ENCODE results near the gene MRPL45. TPM values are rescaled to one million over a fixed set of nuclear protein-coding genes. Genes with fewer than 3 reads are reported as not detected.

Gene MRPL45
- total RNA-seq, 3 donors from 2014 or later = 27.9 to 42.9 (median 36.8) TPM

DNA sequence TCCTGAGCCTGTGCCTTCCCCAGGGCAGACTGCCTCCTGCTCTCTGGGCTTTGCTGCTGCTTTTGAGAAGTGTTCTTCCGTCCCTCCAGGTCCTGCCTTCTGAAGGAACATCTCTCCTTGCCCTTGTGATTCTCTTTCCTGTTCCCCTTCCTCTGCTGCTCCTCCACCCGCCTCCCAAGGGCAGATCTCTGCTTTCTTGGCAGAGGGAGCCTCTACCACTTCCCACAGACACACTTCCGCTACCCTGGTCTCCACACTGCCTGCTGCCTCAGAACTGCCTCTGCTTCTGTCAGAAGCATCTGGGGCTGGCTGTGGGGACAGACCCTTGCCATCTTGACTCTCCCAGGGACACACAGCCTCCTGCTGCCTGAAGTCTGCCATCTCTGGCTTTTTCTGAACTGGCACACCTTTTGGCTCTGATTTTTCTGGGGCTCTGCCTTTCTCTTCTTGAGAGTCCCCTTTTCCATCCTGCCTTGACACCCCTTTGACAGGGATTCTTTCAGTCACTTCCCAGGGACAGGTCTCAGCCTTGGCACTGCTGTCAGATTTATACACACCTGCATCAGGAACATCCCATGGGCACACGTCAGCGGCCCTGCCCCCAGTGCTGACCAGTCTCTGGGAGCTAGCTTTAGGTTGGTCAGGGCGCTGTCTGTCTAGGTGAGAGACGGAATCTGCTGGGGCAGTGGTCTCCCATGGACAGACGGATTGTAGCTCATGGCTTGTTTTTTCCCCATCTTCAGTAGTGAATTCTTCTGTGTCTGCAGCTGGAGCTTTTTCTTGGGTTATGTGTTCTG is 30.2 kb downstream of the MRPL45 start:
- no peaks in the 10 kb centered on the region for H3K27me3 ChIP-seq
- no peaks in the 10 kb centered on the region for H3K36me3 ChIP-seq
- peak overlapping the region in 1 of 2 donors; percentile 70 for H3K27ac ChIP-seq
- no peak overlapping the region for H3K4me3 ChIP-seq
- H3K9me3 ChIP-seq = no peaks in the 10 kb centered on the region
- TF ChIP-seq, protein P1, sequence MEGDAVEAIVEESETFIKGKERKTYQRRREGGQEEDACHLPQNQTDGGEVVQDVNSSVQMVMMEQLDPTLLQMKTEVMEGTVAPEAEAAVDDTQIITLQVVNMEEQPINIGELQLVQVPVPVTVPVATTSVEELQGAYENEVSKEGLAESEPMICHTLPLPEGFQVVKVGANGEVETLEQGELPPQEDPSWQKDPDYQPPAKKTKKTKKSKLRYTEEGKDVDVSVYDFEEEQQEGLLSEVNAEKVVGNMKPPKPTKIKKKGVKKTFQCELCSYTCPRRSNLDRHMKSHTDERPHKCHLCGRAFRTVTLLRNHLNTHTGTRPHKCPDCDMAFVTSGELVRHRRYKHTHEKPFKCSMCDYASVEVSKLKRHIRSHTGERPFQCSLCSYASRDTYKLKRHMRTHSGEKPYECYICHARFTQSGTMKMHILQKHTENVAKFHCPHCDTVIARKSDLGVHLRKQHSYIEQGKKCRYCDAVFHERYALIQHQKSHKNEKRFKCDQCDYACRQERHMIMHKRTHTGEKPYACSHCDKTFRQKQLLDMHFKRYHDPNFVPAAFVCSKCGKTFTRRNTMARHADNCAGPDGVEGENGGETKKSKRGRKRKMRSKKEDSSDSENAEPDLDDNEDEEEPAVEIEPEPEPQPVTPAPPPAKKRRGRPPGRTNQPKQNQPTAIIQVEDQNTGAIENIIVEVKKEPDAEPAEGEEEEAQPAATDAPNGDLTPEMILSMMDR (IDR thresholded peaks at IDR 0.05) = no peak
- TF ChIP-seq POLR2AphosphoS5 (IDR thresholded peaks at IDR 0.05) = no peak
- no peak for TF ChIP-seq POLR2A (IDR thresholded peaks at IDR 0.05)
- DNase-seq (ENCODE audit: low spot score in 2 of 2) = no peak
- intact Hi-C loops (cut with DNase I; ENCODE audit: low total_unique reads) = no loop called here
- no peaks in the 10 kb centered on the region for H3K4me1 ChIP-seq

DNA sequence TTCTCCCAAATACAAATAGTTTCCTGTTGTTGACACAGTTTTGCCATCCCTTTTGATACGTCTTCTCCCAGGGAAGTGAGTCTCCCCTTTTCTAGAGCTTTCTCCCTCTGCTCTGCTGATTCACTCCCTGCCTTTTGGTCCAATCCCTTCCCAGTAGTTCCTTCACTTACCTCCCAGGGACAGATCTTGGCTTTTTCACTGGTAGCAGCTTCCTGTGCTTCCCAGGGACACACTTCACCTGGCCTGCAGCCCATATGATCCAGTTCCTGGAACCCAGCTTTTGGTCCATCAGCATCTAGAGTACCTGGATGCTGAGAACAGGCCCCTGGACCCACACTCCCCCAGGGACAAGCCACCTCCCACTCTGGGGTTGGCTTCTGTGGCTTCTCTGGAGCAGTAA is 31.0 kb downstream of the MRPL45 start:
- no peaks in the 10 kb centered on the region for H3K27me3 ChIP-seq
- intact Hi-C loops (cut with DNase I; ENCODE audit: low total_unique reads) = no loop called here
- TF ChIP-seq POLR2AphosphoS5 (IDR thresholded peaks at IDR 0.05) (no peak), POLR2A (IDR thresholded peaks at IDR 0.05) (no peak)
- TF ChIP-seq, protein P1 (IDR thresholded peaks at IDR 0.05) = no peak
- DNase-seq (ENCODE audit: low spot score in 2 of 2) = no peak
- H3K4me3 ChIP-seq = no peak overlapping the region
- no peaks in the 10 kb centered on the region for H3K36me3 ChIP-seq
- no peak overlapping the region for H3K27ac ChIP-seq
- H3K9me3 ChIP-seq = no peaks in the 10 kb centered on the region
- H3K4me1 ChIP-seq = no peaks in the 10 kb centered on the region

DNA sequence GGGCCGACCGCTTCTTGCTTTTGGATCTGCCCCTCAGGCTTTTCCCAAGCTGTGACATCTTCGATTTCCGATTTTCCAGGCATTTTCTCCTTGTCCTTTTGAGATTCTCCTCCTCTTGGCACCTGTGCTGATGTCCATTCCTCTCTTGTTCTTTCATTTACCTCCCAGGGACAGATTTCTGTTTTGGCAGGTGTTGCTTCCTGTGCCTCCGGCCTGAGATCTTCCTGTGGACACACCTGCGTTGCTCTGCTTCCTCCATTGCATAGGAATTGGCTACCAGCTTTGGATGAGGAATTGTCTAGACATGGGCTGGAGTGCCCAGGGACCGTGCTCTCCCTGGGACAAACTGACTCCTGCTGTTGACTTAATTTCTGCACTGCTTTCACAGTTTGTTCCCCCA is 31.7 kb downstream of the MRPL45 start:
- Histone ChIP-seq H3K27me3 (no peaks in the 10 kb centered on the region), H3K4me1 (no peaks in the 10 kb centered on the region), H3K27ac (no peak overlapping the region), H3K4me3 (no peak overlapping the region), H3K36me3 (no peaks in the 10 kb centered on the region), H3K9me3 (no peaks in the 10 kb centered on the region)
- no peak for DNase-seq (ENCODE audit: low spot score in 2 of 2)
- intact Hi-C loops (cut with DNase I; ENCODE audit: low total_unique reads) = no loop called here
- TF ChIP-seq POLR2AphosphoS5 (IDR thresholded peaks at IDR 0.05) (no peak), POLR2A (IDR thresholded peaks at IDR 0.05) (no peak)
- TF ChIP-seq, protein P1 (IDR thresholded peaks at IDR 0.05) = no peak

DNA sequence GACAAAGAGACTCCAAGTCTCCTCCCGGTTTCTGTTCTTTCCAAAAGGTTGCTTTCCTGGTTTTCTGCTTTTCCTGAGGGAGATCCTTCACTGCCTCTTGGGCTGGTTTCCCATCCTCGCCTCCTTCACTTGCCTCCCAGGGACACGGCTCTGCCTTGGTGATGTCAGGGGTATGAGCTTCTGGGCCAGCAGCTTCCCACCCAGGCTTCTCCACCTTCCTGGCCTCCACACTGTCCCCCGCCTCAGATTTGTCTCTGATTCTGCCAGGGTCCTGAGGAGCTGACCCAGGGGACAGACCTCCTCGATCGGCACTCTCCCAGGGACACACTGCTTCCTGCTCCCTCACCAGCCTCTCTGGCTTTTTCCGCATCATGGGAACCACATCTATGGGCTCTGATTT is 32.3 kb downstream of the MRPL45 start:
- intact Hi-C loops (cut with DNase I; ENCODE audit: low total_unique reads) = no loop called here
- H3K4me3 ChIP-seq = no peak overlapping the region
- H3K36me3 ChIP-seq = no peaks in the 10 kb centered on the region
- DNase-seq (ENCODE audit: low spot score in 2 of 2) = peak in 1 of 2 donors; percentile 40
- TF ChIP-seq POLR2AphosphoS5 (IDR thresholded peaks at IDR 0.05) (no peak), POLR2A (IDR thresholded peaks at IDR 0.05) (no peak)
- TF ChIP-seq, protein P1 (IDR thresholded peaks at IDR 0.05) = no peak
- H3K4me1 ChIP-seq = no peaks in the 10 kb centered on the region
- no peaks in the 10 kb centered on the region for H3K9me3 ChIP-seq
- H3K27ac ChIP-seq = no peak overlapping the region
- no peaks in the 10 kb centered on the region for H3K27me3 ChIP-seq

All from breast epithelium (tissue), 4 donors.